Raji (cell line): ENCODE results near the gene PHKA2.

Source experiments
- POLR2A ChIP-seq: IDR thresholded peaks from 2 replicates; pipeline ENCODE4 v1.6.1; 2011; ENCODE audit warnings: low read depth, low read length, control low read depth; ENCODE audit not compliant: insufficient read depth

Gene PHKA2

GRCh38 chrX:18873189-18873791, 110.6 kb downstream of the PHKA2 start:
- no peak for TF ChIP-seq POLR2A

GRCh38 chrX:18872621-18873020, 111.3 kb downstream of the PHKA2 start:
- TF ChIP-seq POLR2A, result no peak

- no peak for TF ChIP-seq POLR2A
Measured at GRCh38 chrX:18871970-18872369, 111.9 kb downstream of the PHKA2 start.

GRCh38 chrX:18871161-18871890, 112.6 kb downstream of the PHKA2 start:
- TF ChIP-seq POLR2A, result no peak

GRCh38 chrX:18864390-18864920, 119.5 kb downstream of the PHKA2 start:
- TF ChIP-seq POLR2A, result no peak

- no peak for TF ChIP-seq POLR2A
Measured at GRCh38 chrX:18861511-18861910, 122.4 kb downstream of the PHKA2 start.

- no peak for TF ChIP-seq POLR2A
Measured at GRCh38 chrX:18856645-18856997, 127.3 kb downstream of the PHKA2 start.

GRCh38 chrX:18855919-18856644, 127.8 kb downstream of the PHKA2 start:
- TF ChIP-seq POLR2A, result no peak
